Mesendoderm (in vitro differentiated cells): Measurements from ENCODE around the gene MUC20.

Source experiments
- DNase-seq: peaks from one replicate; pipeline ENCODE4 v3.0.0; 2013
- H2AK5ac ChIP-seq: 2 replicates; pipeline ENCODE4 v1.6.1; 2013; ENCODE audit warnings: low read length, inconsistent platforms
- H2BK120ac ChIP-seq: 2 replicates; pipeline ENCODE4 v1.6.1; 2013; ENCODE audit warnings: low read depth, mild to moderate bottlenecking, low read length, moderate library complexity, mixed read lengths
- H2BK15ac ChIP-seq: replicated peaks from 2 replicates; pipeline ENCODE4 v1.6.1; 2013; ENCODE audit warnings: low read depth, mild to moderate bottlenecking, moderate library complexity
- H2BK5ac ChIP-seq: 2 replicates; pipeline ENCODE4 v1.6.1; 2013; ENCODE audit warnings: low read length, inconsistent platforms
- H3K18ac ChIP-seq: 2 replicates; pipeline ENCODE4 v1.6.1; 2013; ENCODE audit warnings: mild to moderate bottlenecking, low read length, mixed read lengths
- H3K23ac ChIP-seq: one replicate; pipeline ENCODE4 v1.6.1; 2013; ENCODE audit warnings: low read length
- H3K27ac ChIP-seq: 2 replicates; pipeline ENCODE4 v1.5.1; 2013; ENCODE audit warnings: low read depth, mild to moderate bottlenecking, inconsistent platforms, low read length, moderate library complexity
- H3K27me3 ChIP-seq: 2 replicates; pipeline ENCODE4 v1.6.1; 2013; ENCODE audit warnings: low read length, control low read depth, mild to moderate bottlenecking, inconsistent platforms; ENCODE audit not compliant: insufficient read depth, poor library complexity
- H3K36me3 ChIP-seq: 2 replicates; pipeline ENCODE4 v1.6.1; 2013; ENCODE audit warnings: low read length, inconsistent platforms; ENCODE audit not compliant: control insufficient read depth, insufficient read depth
- H3K4ac ChIP-seq: one replicate; pipeline ENCODE4 v1.6.1; 2013; ENCODE audit warnings: low read depth, mild to moderate bottlenecking, low read length, moderate library complexity
- H3K4me1 ChIP-seq: 2 replicates; pipeline ENCODE4 v1.6.1; 2013; ENCODE audit warnings: low read depth, low read length, inconsistent platforms; ENCODE audit not compliant: control insufficient read depth
- H3K4me2 ChIP-seq: 2 replicates; pipeline ENCODE4 v1.6.1; 2013; ENCODE audit warnings: low read length
- H3K4me3 ChIP-seq: 2 replicates; pipeline ENCODE4 v1.5.1; 2013; ENCODE audit warnings: mild to moderate bottlenecking, low read length
- H3K56ac ChIP-seq: one replicate; pipeline ENCODE4 v1.6.1; 2013; ENCODE audit warnings: low read length
- H3K79me1 ChIP-seq: 2 replicates; pipeline ENCODE4 v1.6.1; 2013; ENCODE audit warnings: low read length, inconsistent platforms
- H3K79me2 ChIP-seq: 2 replicates; pipeline ENCODE4 v1.6.1; 2013; ENCODE audit warnings: mild to moderate bottlenecking, low read length; ENCODE audit not compliant: control insufficient read depth, insufficient read depth
- H3K9ac ChIP-seq: 2 replicates; pipeline ENCODE4 v1.6.1; 2013; ENCODE audit warnings: low read length, inconsistent platforms
- H4K5ac ChIP-seq: one replicate; pipeline ENCODE4 v1.6.1; 2013; ENCODE audit warnings: low read length
- H4K8ac ChIP-seq: one replicate; pipeline ENCODE4 v1.6.1; 2013; ENCODE audit warnings: low read depth, mild to moderate bottlenecking, control low read depth, low read length, moderate library complexity
- WGBS: extraction: QIAGEN DNeasy Blood & Tissue Kit; methylation state at CpG from one replicate; pipeline ENCODE4 v1.1.7; 2013; ENCODE audit warnings: low lambda C conversion rate, missing lambda C conversion rate; ENCODE audit not compliant: insufficient coverage; ENCODE audit errors: extremely low coverage; 5-methylcytosine and 5-hydroxymethylcytosine counted together

MUC20 gene

GRCh38 chr3:195752066-195752465, 31.3 kb downstream of the MUC20 start:
- no peak overlapping the region for H3K27ac ChIP-seq
- H3K4ac ChIP-seq = no peak overlapping the region
- H3K18ac ChIP-seq = no peak overlapping the region

GRCh38 chr3:195752546-195753331, 32.0 kb downstream of the MUC20 start:
- no peaks in the 10 kb centered on the region for H3K27me3 ChIP-seq
- no peak overlapping the region for H2BK5ac ChIP-seq
- H4K8ac ChIP-seq = no peak overlapping the region
- peaks cover 2% of the 10 kb centered on the region for H3K4me1 ChIP-seq
- H3K4me2 ChIP-seq = no peak overlapping the region
- H3K79me2 ChIP-seq = no peaks in the 10 kb centered on the region
- H3K23ac ChIP-seq = no peak overlapping the region
- no peak overlapping the region for H3K9ac ChIP-seq
- no peak overlapping the region for H2BK120ac ChIP-seq
- H3K36me3 ChIP-seq = no peaks in the 10 kb centered on the region
- H3K4ac ChIP-seq = no peak overlapping the region
- H2AK5ac ChIP-seq = no peak overlapping the region
- no peak overlapping the region for H4K5ac ChIP-seq
- no peak overlapping the region for H3K56ac ChIP-seq
- no CpG with 5 or more reads among the region's 26 CpGs for WGBS
- DNase-seq = no peak
- no peaks in the 10 kb centered on the region for H3K79me1 ChIP-seq
- H3K4me3 ChIP-seq = no peak overlapping the region
- no peak overlapping the region for H3K18ac ChIP-seq
- no peak overlapping the region for H3K27ac ChIP-seq
- no peak overlapping the region for H2BK15ac ChIP-seq

More at GRCh38 chr3:195752066-195752465, 31.3 kb downstream of the MUC20 start:
- Histone ChIP-seq H3K4me3 (no peak overlapping the region), H3K56ac (no peak overlapping the region), H4K8ac (no peak overlapping the region), H3K27me3 (no peaks in the 10 kb centered on the region), H3K4me1 (no peaks in the 10 kb centered on the region), H3K36me3 (no peaks in the 10 kb centered on the region), H3K23ac (no peak overlapping the region), H3K79me2 (no peaks in the 10 kb centered on the region), H2BK15ac (no peak overlapping the region), H3K9ac (no peak overlapping the region), H3K79me1 (no peaks in the 10 kb centered on the region), H2AK5ac (no peak overlapping the region), H3K4me2 (no peak overlapping the region), H2BK5ac (no peak overlapping the region), H2BK120ac (no peak overlapping the region), H4K5ac (no peak overlapping the region)
- no CpG with 5 or more reads among the region's 13 CpGs for WGBS
- no peak for DNase-seq

- Histone ChIP-seq H3K4me1 (peaks cover 2% of the 10 kb centered on the region), H3K23ac (no peak overlapping the region), H4K5ac (no peak overlapping the region), H3K79me1 (no peaks in the 10 kb centered on the region), H3K4ac (no peak overlapping the region), H3K4me3 (no peak overlapping the region), H3K27ac (no peak overlapping the region), H3K18ac (no peak overlapping the region), H2BK15ac (no peak overlapping the region), H3K27me3 (no peaks in the 10 kb centered on the region), H2AK5ac (no peak overlapping the region), H3K4me2 (no peak overlapping the region), H4K8ac (no peak overlapping the region), H2BK5ac (no peak overlapping the region), H3K9ac (no peak overlapping the region), H2BK120ac (no peak overlapping the region), H3K79me2 (no peaks in the 10 kb centered on the region), H3K56ac (no peak overlapping the region), H3K36me3 (no peaks in the 10 kb centered on the region)
- no CpG with 5 or more reads among the region's 14 CpGs for WGBS
- no peak for DNase-seq
Observed at GRCh38 chr3:195753581-195753980, 32.8 kb downstream of the MUC20 start.

- no CpG with 5 or more reads among the region's 19 CpGs for WGBS
- Histone ChIP-seq H3K18ac (no peak overlapping the region), H2AK5ac (no peak overlapping the region), H3K9ac (no peak overlapping the region), H3K4me1 (peaks cover 2% of the 10 kb centered on the region), H3K4me2 (no peak overlapping the region), H4K8ac (no peak overlapping the region), H3K4me3 (no peak overlapping the region), H3K56ac (no peak overlapping the region), H3K36me3 (no peaks in the 10 kb centered on the region), H3K79me2 (no peaks in the 10 kb centered on the region), H2BK5ac (no peak overlapping the region), H3K23ac (no peak overlapping the region), H2BK120ac (no peak overlapping the region), H2BK15ac (no peak overlapping the region), H3K4ac (no peak overlapping the region), H3K27me3 (no peaks in the 10 kb centered on the region), H3K79me1 (no peaks in the 10 kb centered on the region), H3K27ac (no peak overlapping the region), H4K5ac (no peak overlapping the region)
- DNase-seq = no peak
Observed at GRCh38 chr3:195754141-195754540, 33.4 kb downstream of the MUC20 start.

- Histone ChIP-seq H3K27ac (no peak overlapping the region), H2BK15ac (no peak overlapping the region), H3K23ac (no peak overlapping the region), H4K8ac (no peak overlapping the region), H3K4me2 (no peak overlapping the region), H2BK120ac (no peak overlapping the region), H3K79me2 (no peaks in the 10 kb centered on the region), H3K18ac (no peak overlapping the region), H3K4ac (no peak overlapping the region), H2BK5ac (no peak overlapping the region), H2AK5ac (no peak overlapping the region), H3K36me3 (no peaks in the 10 kb centered on the region), H3K27me3 (no peaks in the 10 kb centered on the region), H3K4me3 (no peak overlapping the region), H3K79me1 (no peaks in the 10 kb centered on the region), H4K5ac (no peak overlapping the region), H3K4me1 (peaks cover 2% of the 10 kb centered on the region), H3K56ac (no peak overlapping the region), H3K9ac (no peak overlapping the region)
- DNase-seq = no peak
- WGBS = no CpG with 5 or more reads among the region's 7 CpGs
Observed at GRCh38 chr3:195754906-195755305, 34.1 kb downstream of the MUC20 start.

GRCh38 chr3:195755391-195755790, 34.6 kb downstream of the MUC20 start:
- Histone ChIP-seq H3K23ac (no peak overlapping the region), H2BK5ac (no peak overlapping the region), H2AK5ac (no peak overlapping the region), H3K79me1 (no peaks in the 10 kb centered on the region), H2BK120ac (no peak overlapping the region), H3K4me1 (peaks cover 2% of the 10 kb centered on the region), H3K27ac (no peak overlapping the region), H3K4me2 (no peak overlapping the region), H3K9ac (no peak overlapping the region), H3K79me2 (no peaks in the 10 kb centered on the region), H3K18ac (no peak overlapping the region), H3K27me3 (no peaks in the 10 kb centered on the region), H3K4me3 (no peak overlapping the region), H4K5ac (no peak overlapping the region), H3K4ac (no peak overlapping the region), H3K56ac (no peak overlapping the region), H3K36me3 (no peaks in the 10 kb centered on the region), H2BK15ac (no peak overlapping the region), H4K8ac (no peak overlapping the region)
- WGBS = no CpG with 5 or more reads among the region's 7 CpGs
- no peak for DNase-seq
